Dendritic cell treated with granulocyte-macrophage colony-stimulating factor and Interleukin-4, amounts not matched to agents 40 ng/mL and 50 ng/mL, for 4 days (primary cell): ENCODE results near the gene RRM1.

ENCODE experiments used
- H3K27ac Mint-ChIP-seq: one replicate; pipeline ENCODE4 v1.8.0; 2022; ENCODE audit warnings: mild to moderate bottlenecking, mixed read lengths
- H3K27me3 Mint-ChIP-seq: one replicate; pipeline ENCODE4 v1.8.0; 2022; ENCODE audit warnings: mild to moderate bottlenecking, mixed read lengths
- H3K36me3 Mint-ChIP-seq: one replicate; pipeline ENCODE4 v1.8.0; 2022; ENCODE audit warnings: low read depth, mixed read lengths
- H3K4me1 Mint-ChIP-seq: one replicate; pipeline ENCODE4 v1.8.0; 2022; ENCODE audit warnings: low read depth, mixed read lengths
- H3K4me3 Mint-ChIP-seq: one replicate; pipeline ENCODE4 v1.8.0; 2022; ENCODE audit warnings: mild to moderate bottlenecking, moderate library complexity, mixed read lengths
- H3K9me3 Mint-ChIP-seq: one replicate; pipeline ENCODE4 v1.8.0; 2022; ENCODE audit warnings: mixed read lengths
- intact Hi-C: fragments of 100-400 bp; cut with micrococcal nuclease; formaldehyde crosslinking; loops from one replicate; pipeline ENCODE4 v1.15.0; 2022

Gene RRM1

DNA sequence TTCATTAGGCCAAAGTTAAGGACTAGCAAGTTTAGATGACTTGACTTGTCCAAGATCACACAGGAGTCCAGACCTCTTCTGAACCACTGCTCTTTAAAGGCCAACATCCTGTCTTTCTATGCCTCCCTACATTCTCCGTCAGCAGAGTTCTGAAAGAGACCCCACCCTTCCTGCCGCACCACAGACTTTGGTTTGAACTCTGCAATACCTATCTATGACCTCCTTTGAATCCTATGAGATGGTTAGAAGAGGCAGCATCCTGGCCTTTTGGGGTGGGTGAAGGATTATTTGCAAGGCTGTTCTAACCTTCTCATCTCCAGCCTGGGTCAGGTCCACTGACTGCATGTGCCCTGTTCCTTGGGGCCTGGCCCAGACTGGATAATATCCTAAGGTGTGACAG lies 4.3 kb upstream of the RRM1 start:
- no peaks in the 10 kb centered on the region for H3K9me3 Mint-ChIP-seq
- H3K4me3 Mint-ChIP-seq = no peak overlapping the region
- H3K27me3 Mint-ChIP-seq = no peaks in the 10 kb centered on the region
- H3K36me3 Mint-ChIP-seq = peaks cover 67% of the 10 kb centered on the region
- H3K27ac Mint-ChIP-seq = no peak overlapping the region
- peaks cover 55% of the 10 kb centered on the region for H3K4me1 Mint-ChIP-seq
- intact Hi-C loops = no loop called here

DNA sequence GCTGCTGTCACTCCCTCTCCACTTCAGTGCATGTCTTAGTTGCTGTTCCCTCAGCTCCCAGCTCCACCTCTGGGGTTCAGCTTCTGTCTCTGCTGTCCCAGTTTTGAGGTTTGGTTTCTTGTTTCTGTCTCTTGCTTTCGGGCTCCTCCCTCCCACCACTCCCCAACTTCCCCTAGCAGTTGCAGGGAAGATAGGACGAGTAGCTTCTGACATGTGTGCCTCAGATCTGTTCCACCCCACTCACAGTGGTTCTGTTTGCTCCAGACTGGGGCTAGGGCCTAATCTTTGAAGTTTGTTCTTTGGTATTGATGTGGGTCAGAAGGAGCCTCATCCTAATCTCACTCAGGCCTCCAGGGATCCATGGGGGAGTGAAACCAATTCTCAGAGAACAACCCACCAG lies 2.6 kb upstream of the RRM1 start:
- Mint-ChIP-seq H3K9me3 (no peaks in the 10 kb centered on the region), H3K27me3 (no peaks in the 10 kb centered on the region), H3K36me3 (peaks cover 56% of the 10 kb centered on the region), H3K4me3 (no peak overlapping the region), H3K27ac (peak overlapping the region; percentile 83), H3K4me1 (peaks cover 48% of the 10 kb centered on the region)
- intact Hi-C loops = no loop called here

DNA sequence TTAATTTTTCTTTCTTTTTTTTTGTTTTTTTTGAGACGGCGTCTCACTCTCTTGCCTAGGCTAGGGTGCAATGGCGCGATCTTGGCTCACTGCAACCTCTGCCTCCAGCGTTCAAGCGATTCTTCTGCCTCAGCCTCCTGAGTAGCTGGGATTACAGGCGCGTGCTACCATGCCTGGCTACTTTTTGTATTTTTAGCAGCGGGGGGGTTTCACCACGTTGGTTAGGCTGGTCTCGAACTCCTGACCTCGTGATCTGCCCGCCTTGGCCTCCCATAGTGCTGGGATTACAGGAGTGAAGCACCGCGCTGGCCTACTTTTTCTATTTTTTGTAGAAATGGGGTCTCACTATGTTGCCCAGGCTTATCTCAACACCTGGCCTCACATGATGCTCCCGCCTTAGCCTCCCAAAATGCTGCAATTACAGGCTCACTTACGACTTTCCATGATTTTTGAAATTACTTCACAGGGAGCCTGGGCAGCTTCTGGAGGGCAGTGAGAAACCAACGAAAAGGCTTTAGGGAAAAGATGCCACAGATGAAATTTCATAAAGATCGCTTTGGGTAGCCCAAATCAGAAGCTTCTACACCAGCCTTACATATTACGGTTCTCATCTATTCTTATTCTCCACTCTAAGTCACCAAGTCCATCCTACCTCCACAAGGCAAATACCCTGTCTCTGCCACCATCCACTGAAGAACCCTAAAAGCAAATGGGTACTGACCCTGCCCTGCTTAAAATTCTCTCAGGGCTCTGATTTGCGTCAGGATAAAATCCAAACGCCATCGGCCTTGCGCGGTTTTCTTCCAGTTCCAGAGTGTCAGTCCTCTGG lies 866 bp upstream of the RRM1 start:
- no peaks in the 10 kb centered on the region for H3K9me3 Mint-ChIP-seq
- H3K4me3 Mint-ChIP-seq = peak overlapping the region; percentile 90
- H3K27ac Mint-ChIP-seq = peak overlapping the region; percentile 98
- peaks cover 50% of the 10 kb centered on the region for H3K4me1 Mint-ChIP-seq
- peaks cover 40% of the 10 kb centered on the region for H3K36me3 Mint-ChIP-seq
- no peaks in the 10 kb centered on the region for H3K27me3 Mint-ChIP-seq
- intact Hi-C loops = no loop called here

DNA sequence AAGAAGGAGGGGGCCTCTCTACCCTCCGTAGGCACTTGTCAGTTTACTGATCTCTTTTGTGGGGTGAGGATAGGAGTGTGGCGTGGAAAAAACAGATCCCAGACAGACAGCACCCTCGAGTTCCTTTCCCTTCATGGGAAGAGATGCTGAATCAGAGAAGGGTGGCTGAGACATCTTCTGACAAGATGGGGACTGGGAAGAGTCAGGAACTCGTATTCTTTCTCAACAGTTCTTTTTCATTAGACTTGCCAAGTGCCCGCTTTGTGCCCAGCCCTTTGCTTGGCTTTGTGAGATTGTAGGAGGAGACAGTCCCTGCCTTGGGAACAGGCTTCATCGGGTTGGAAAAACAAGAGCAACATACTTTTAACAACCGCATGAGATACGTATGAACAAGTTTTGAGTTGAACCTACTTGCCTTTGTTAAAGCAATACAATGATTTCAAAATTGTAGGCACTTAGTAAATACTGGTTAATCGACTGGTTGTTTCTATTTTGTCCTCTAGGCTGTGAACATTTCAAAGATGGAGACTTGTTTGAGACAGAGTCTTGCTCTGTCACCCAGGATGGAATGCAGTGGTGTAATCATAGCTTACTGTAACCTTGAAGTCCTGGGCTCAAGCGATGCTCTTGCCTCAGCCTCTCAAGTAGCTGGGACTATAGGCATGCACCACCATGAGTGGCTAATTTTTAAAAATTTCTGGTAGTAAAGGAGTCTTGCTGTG lies 1.1 kb downstream of the RRM1 start:
- peaks cover 21% of the 10 kb centered on the region for H3K36me3 Mint-ChIP-seq
- peaks cover 50% of the 10 kb centered on the region for H3K4me1 Mint-ChIP-seq
- H3K27ac Mint-ChIP-seq = peak overlapping the region; percentile 98
- intact Hi-C loops = no loop called here
- no peaks in the 10 kb centered on the region for H3K9me3 Mint-ChIP-seq
- peak overlapping the region; percentile 90 for H3K4me3 Mint-ChIP-seq
- H3K27me3 Mint-ChIP-seq = no peaks in the 10 kb centered on the region

DNA sequence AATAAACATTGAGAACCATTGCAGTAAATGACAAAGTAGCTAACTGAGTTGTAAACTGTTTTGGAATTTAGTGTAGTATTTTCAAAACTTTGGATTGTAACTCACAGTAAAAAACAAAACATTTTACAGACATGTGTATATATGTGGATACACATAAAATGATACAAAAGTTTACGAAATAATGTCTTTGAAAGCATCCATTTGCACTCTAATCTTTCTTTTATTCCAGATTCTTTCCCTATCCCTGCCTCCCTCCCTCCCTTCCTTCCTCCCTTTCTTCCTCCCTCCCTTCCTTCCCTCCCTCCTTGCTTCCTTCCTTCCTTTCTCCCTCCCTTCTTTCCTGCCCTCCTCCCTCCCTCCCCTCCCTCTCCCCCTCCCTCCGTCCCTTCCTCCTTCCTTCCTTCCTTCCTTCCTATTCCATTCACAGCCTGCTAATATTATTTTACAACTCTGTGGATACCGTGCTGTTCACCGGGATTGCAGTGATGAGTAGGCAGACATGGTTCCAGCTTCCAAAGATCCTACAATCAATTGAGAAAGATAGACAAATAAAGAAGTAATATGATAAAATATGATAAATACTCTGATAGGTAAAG lies 3.5 kb downstream of the RRM1 start:
- H3K4me3 Mint-ChIP-seq = no peak overlapping the region
- peaks cover 24% of the 10 kb centered on the region for H3K36me3 Mint-ChIP-seq
- H3K4me1 Mint-ChIP-seq = peaks cover 40% of the 10 kb centered on the region
- H3K27me3 Mint-ChIP-seq = no peaks in the 10 kb centered on the region
- H3K9me3 Mint-ChIP-seq = no peaks in the 10 kb centered on the region
- H3K27ac Mint-ChIP-seq = no peak overlapping the region
- intact Hi-C loops = no loop called here

DNA sequence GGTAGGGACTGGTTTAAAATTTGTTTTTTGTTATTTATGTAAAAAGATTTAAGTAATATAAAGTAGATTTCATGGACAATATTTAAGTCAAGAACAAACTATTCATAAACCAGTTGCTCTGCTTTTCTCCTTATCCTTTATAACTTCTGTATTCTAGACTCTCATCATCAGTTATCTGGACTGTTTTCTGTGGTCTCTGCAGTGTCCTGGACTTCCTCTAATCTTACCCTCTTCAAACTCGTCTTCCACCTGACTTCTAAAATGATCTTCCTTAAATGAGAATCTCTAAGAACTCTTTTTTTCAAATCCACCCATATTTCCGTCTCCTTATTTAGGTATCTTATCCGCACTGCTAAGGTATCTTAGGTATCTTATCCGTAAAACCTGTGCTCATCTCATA lies 8.1 kb downstream of the RRM1 start:
- Mint-ChIP-seq H3K4me1 (peaks cover 17% of the 10 kb centered on the region), H3K4me3 (no peak overlapping the region), H3K36me3 (peaks cover 47% of the 10 kb centered on the region)

DNA sequence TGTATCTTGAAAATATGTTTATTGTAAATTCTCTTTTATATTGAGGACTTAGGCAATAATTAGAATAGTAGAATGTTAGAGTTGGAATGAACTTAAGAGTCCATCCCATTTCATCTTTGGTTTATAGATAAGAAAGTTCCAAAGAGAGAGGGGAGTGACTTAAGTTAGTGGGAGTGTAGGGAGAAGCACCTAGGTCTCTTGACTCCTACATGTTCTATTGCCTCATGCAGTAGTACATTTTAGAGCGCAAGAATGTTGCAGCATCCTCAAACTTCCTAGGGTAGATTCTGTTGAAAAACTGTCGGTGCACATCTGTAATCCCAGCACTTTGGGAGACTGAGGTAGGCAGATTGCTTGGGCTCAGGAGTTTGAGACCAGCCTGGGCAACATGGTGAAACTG lies 8.7 kb downstream of the RRM1 start:
- H3K36me3 Mint-ChIP-seq = peaks cover 53% of the 10 kb centered on the region
- H3K4me3 Mint-ChIP-seq = no peak overlapping the region
- no peaks in the 10 kb centered on the region for H3K9me3 Mint-ChIP-seq
- H3K27me3 Mint-ChIP-seq = no peaks in the 10 kb centered on the region
- H3K4me1 Mint-ChIP-seq = peaks cover 16% of the 10 kb centered on the region
- intact Hi-C loops = no loop called here
- H3K27ac Mint-ChIP-seq = no peak overlapping the region

More for the DNA sequence above, 8.1 kb downstream of the RRM1 start:
- no peaks in the 10 kb centered on the region for H3K27me3 Mint-ChIP-seq
- H3K27ac Mint-ChIP-seq = no peak overlapping the region
- no peaks in the 10 kb centered on the region for H3K9me3 Mint-ChIP-seq
- intact Hi-C loops = no loop called here

DNA sequence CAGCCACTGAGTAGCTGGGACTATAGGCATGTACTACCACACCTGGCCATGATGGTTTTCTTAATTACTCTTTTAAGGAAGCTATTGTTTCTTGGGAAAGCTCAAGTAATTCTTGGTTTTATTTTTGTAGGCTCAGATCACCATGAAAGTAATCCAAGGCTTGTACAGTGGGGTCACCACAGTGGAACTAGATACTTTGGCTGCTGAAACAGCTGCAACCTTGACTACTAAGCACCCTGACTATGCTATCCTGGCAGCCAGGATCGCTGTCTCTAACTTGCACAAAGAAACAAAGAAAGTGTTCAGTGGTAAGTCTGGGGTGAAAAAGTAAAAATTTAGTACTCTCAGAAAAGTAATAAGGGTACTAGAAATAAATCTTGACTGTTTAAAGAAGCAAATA lies 11.3 kb downstream of the RRM1 start:
- H3K9me3 Mint-ChIP-seq = no peaks in the 10 kb centered on the region
- no peak overlapping the region for H3K4me3 Mint-ChIP-seq
- no peaks in the 10 kb centered on the region for H3K27me3 Mint-ChIP-seq
- no peak overlapping the region for H3K27ac Mint-ChIP-seq
- intact Hi-C loops = no loop called here
- H3K36me3 Mint-ChIP-seq = peaks cover 67% of the 10 kb centered on the region
- H3K4me1 Mint-ChIP-seq = peaks cover 8% of the 10 kb centered on the region

DNA sequence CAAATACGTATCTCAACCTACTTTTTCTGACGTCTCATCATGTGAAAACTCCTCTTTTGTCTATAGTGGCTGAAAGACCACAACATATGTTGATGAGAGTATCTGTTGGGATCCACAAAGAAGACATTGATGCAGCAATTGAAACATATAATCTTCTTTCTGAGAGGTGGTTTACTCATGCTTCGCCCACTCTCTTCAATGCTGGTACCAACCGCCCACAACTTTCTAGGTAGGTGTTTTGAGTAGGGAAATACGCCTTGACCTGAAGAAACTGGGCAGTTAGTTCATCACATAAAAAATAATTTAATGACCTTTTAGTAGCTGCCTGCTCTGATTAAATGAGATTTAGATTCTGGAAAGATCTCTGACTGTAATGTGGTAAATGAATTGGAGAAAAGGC lies 17.2 kb downstream of the RRM1 start:
- intact Hi-C loops = no loop called here

DNA sequence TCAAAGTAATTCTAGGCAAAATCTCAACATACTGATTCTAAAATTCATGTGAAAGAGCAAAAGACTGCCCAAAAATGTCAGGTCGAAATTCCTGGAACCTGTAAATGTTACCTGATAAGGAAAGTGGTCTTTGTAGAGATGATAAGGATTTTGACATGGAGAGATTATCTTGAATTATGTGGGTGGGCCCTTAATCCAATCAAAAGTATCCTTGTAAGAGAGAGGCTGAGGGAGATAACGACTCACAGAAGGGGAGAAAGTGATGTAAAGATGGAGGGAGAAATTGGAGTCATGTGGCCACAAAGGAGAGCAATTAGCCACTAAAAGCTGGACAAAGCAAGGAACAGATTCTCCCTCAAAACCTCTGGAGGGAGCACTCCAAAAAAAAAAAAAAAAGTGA lies 20.5 kb downstream of the RRM1 start:
- Mint-ChIP-seq H3K9me3 (no peaks in the 10 kb centered on the region), H3K36me3 (peaks cover 80% of the 10 kb centered on the region), H3K27me3 (no peaks in the 10 kb centered on the region), H3K4me3 (no peak overlapping the region), H3K4me1 (no peaks in the 10 kb centered on the region), H3K27ac (no peak overlapping the region)
- intact Hi-C loops = no loop called here

More for the DNA sequence above, 17.2 kb downstream of the RRM1 start:
- Mint-ChIP-seq H3K27ac (no peak overlapping the region), H3K4me3 (no peak overlapping the region), H3K4me1 (no peaks in the 10 kb centered on the region), H3K36me3 (peaks cover 81% of the 10 kb centered on the region), H3K9me3 (no peaks in the 10 kb centered on the region), H3K27me3 (no peaks in the 10 kb centered on the region)

DNA sequence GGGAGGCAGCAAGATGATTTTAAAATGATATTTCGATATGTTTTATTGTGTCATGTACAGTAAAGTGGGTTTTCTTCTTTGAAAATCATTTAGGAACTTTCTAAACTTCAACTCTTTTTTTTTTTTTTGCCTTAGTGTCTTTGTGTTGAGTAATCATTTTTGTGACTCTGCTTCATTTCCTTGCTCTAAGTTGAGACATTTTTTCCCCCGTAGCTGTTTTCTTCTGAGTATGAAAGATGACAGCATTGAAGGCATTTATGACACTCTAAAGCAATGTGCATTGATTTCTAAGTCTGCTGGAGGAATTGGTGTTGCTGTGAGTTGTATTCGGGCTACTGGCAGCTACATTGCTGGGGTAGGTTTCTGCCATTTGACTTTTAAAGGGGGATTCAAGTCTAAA lies 23.5 kb downstream of the RRM1 start:
- intact Hi-C loops = no loop called here
- H3K9me3 Mint-ChIP-seq = no peaks in the 10 kb centered on the region
- peaks cover 81% of the 10 kb centered on the region for H3K36me3 Mint-ChIP-seq
- no peaks in the 10 kb centered on the region for H3K4me1 Mint-ChIP-seq
- H3K4me3 Mint-ChIP-seq = no peak overlapping the region
- H3K27me3 Mint-ChIP-seq = no peaks in the 10 kb centered on the region
- no peak overlapping the region for H3K27ac Mint-ChIP-seq

DNA sequence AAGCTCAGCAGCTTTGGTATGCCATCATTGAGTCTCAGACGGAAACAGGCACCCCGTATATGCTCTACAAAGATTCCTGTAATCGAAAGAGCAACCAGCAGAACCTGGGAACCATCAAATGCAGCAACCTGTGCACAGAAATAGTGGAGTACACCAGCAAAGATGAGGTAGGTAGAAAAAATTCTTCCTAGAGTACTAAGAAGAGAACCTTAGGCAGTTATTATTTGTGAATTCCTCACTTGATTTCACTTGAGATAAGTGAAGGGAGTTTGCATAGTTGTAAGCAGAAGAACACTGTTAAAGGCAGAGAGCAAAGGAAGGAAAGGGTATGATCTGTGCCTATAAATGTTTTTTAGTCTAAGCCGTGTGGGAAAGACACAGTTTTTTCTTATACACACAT lies 28.6 kb downstream of the RRM1 start:
- H3K27ac Mint-ChIP-seq = no peak overlapping the region
- H3K36me3 Mint-ChIP-seq = peaks cover 86% of the 10 kb centered on the region
- H3K9me3 Mint-ChIP-seq = no peaks in the 10 kb centered on the region
- intact Hi-C loops = no loop called here
- no peaks in the 10 kb centered on the region for H3K27me3 Mint-ChIP-seq
- no peaks in the 10 kb centered on the region for H3K4me1 Mint-ChIP-seq
- H3K4me3 Mint-ChIP-seq = no peak overlapping the region

DNA sequence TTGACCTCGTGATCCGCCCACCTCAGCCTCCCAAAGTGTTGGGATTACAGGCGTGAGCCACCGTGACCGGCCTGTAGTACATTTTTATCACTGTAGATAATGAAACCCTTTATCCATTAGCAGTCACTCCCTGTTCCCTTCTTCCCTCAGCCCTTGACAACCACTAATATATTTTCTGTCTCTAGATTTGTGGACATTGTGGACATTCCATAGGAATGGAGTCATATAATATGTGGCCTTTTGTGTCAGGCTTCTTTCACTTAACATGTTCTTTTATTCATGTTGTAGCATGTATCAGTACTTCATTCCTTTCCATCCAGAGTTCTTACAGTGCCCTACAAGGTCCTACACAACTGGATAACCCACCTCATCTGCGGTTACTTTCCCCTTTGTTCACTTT lies 30.5 kb downstream of the RRM1 start:
- Mint-ChIP-seq H3K4me3 (no peak overlapping the region), H3K9me3 (no peaks in the 10 kb centered on the region), H3K36me3 (peaks cover 88% of the 10 kb centered on the region), H3K27ac (no peak overlapping the region), H3K27me3 (no peaks in the 10 kb centered on the region), H3K4me1 (no peaks in the 10 kb centered on the region)
- intact Hi-C loops = no loop called here

DNA sequence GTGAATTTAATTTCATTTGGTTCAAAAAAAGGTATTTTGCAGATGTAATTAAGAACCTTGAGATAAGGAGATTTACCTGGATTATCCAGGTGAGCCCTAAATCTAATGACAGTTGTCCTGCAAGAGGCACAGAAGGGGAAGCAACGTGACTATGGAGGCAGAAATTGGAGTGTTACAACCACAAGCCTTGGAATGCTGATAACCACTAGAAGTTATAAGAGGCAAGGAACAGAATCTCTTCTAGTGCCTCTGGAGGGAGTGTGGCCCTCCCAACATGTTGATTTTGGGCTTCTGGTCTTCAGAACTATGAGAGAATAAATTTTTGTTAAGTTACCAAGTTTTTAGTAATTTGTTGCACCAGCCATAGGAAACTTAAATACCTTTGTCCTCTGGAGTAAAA lies 32.8 kb downstream of the RRM1 start:
- intact Hi-C loops = no loop called here
- no peak overlapping the region for H3K27ac Mint-ChIP-seq
- no peaks in the 10 kb centered on the region for H3K27me3 Mint-ChIP-seq
- no peaks in the 10 kb centered on the region for H3K9me3 Mint-ChIP-seq
- H3K4me1 Mint-ChIP-seq = no peaks in the 10 kb centered on the region
- H3K36me3 Mint-ChIP-seq = peaks cover 83% of the 10 kb centered on the region
- H3K4me3 Mint-ChIP-seq = no peak overlapping the region
